Mammary epithelial cell (primary cell): ENCODE measurements around the gene ALK.

ENCODE experiments used
- CTCF ChIP-seq, 2 donors: IDR thresholded peaks in 1 of 2; conservative IDR thresholded peaks in 1 of 2; 2 replicates each; pipeline ENCODE4 v1.5.1; 2011 to 2012; ENCODE audit warnings: inconsistent platforms in 2 of 2, low read length in 2 of 2, mild to moderate bottlenecking in 2 of 2, control low read depth in 1 of 2, low read depth in 1 of 2; ENCODE audit not compliant: insufficient read depth in 1 of 2; ENCODE audit errors: extremely low read depth in 1 of 2
- EZH2 ChIP-seq: IDR thresholded peaks from 2 replicates; pipeline ENCODE4 v1.6.1; 2012; ENCODE audit warnings: low read length, inconsistent platforms, borderline replicate concordance

- TF ChIP-seq CTCF (conservative IDR thresholded peaks at IDR 0.05 in 1 of 2, IDR thresholded peaks at IDR 0.05 in 1 of 2; ENCODE audit: extremely low read depth in 1 of 2, insufficient read depth in 1 of 2, low read depth in 1 of 2, low read length in 2 of 2) (no peak), EZH2 (no peak)
These were observed 180.3 kb downstream of the ALK start for GRCh38 chr2:29741132-29741531.
